Purkinje cell (primary cell): ENCODE measurements around the gene AIMP1. TPM values are rescaled to one million over a fixed set of nuclear protein-coding genes. Genes with fewer than 3 reads are reported as not detected.

Source experiments
- polyA plus RNA-seq: library from polyadenylated mRNA; unstranded; fragments of >200 nt; fragmentation: Nextera tagmentation; gene quantifications from 2 replicates; pipeline ENCODE4 v1.2.1, GENCODE V29; 2014

Gene AIMP1
- 111 and 124 TPM in 2 replicates for polyA plus RNA-seq

GRCh38 chr4:106315968-106316772 is at the start of gene AIMP1, which contains the start of gene TBCK:
Gene AIMP1 (plus strand): TSS chr4:106316550. CDS start chr4:106325010, 8,460 bp downstream.
Gene TBCK (minus strand): TSS chr4:106316209. CDS start chr4:106308960, 7,249 bp downstream.

GRCh38 chr4:106368678-106369077 is 52.3 kb downstream of the AIMP1 start, which contains the start of gene GIMD1:
Gene GIMD1 (minus strand): TSS chr4:106368778. CDS start chr4:106367435, 1,343 bp downstream.

Other genes starting within 250 kb of the AIMP1 start
- gene TBCK, start 341 bp upstream of the AIMP1 start, polyA plus RNA-seq = 9.1 and 11.5 TPM in 2 replicates
- gene GIMD1, start 52.2 kb downstream of the AIMP1 start, polyA plus RNA-seq = not detected in 2 replicates